T-cell (primary cell): ENCODE data around the gene FCMR. TPM values are rescaled to one million over a fixed set of nuclear protein-coding genes. Genes with fewer than 3 reads are reported as not detected.

Source experiments
- ATAC-seq, 4 experiments: fragments of 200-7000 bp in 3 of 4; fragments of 150-1000 bp in 1 of 4; cut with Tn5 transposase; replicated peaks in 1 of 4; 1 replicate in 3 of 4; 2 replicates in 1 of 4; pipeline ENCODE4 v1.10.0; 2021; ENCODE audit warnings: moderate library complexity in 3 of 4, mild to moderate bottlenecking in 2 of 4, moderate number of reproducible peaks in 1 of 4
- CTCF ChIA-PET, 2 donors: fragments of 300-600 bp; sonication (Branson Sonifier 250); formaldehyde crosslinking; loops; one replicate each; lab custom pipeline; 2022; ENCODE audit warnings: antibody characterized with exemption in 2 of 2; lab: Charles Lee
- POLR2A ChIA-PET, 2 donors: fragments of 300-600 bp; sonication (Branson Sonifier 250); formaldehyde crosslinking; loops; one replicate each; lab custom pipeline; 2022; ENCODE audit warnings: antibody characterized with exemption in 2 of 2; lab: Charles Lee
- DNase-seq, 35 experiments: peaks; one replicate each; pipeline versions ENCODE4 v3.0.0 to v3.0.0-alpha.2; 2013 to 2023
- H3K27ac ChIP-seq: one replicate; pipeline ENCODE4 v1.5.1; 2013; ENCODE audit warnings: low read length
- H3K27me3 ChIP-seq, 2 experiments: replicated peaks in 1 of 2; 1 replicate in 1 of 2; 2 replicates in 1 of 2; pipeline versions ENCODE4 v1.6.1 to v1.7.0; 2013; ENCODE audit warnings: low read length in 1 of 2, mixed read lengths in 1 of 2; ENCODE audit not compliant: control insufficient read depth in 2 of 2, insufficient read depth in 2 of 2; ENCODE audit errors: extremely low read depth in 1 of 2
- H3K36me3 ChIP-seq, 2 donors: 1 replicate in 1 of 2; 2 replicates in 1 of 2; pipeline versions ENCODE4 v1.6.1 to v1.7.0; 2013; ENCODE audit warnings: low read length in 1 of 2; ENCODE audit not compliant: control insufficient read depth in 2 of 2, insufficient read depth in 1 of 2; ENCODE audit errors: extremely low read depth in 1 of 2
- H3K4me1 ChIP-seq, 2 experiments: 1 replicate in 1 of 2; 2 replicates in 1 of 2; pipeline versions ENCODE4 v1.6.1 to v1.7.0; 2013; ENCODE audit warnings: low read length in 2 of 2, mixed read lengths in 1 of 2; ENCODE audit not compliant: insufficient read depth in 2 of 2, control insufficient read depth in 1 of 2; ENCODE audit errors: extremely low read depth in 1 of 2
- H3K4me3 ChIP-seq, 2 donors: 1 replicate in 1 of 2; 2 replicates in 1 of 2; pipeline versions ENCODE4 v1.5.1 to v1.7.0; 2013; ENCODE audit warnings: mild to moderate bottlenecking in 2 of 2, low read length in 1 of 2, moderate library complexity in 1 of 2; ENCODE audit not compliant: control insufficient read depth in 1 of 2; ENCODE audit errors: extremely low read depth in 1 of 2
- H3K9me3 ChIP-seq: 2 replicates; pipeline ENCODE4 v1.7.0; 2013
- H3K27ac Mint-ChIP-seq, 2 donors: one replicate each; pipeline ENCODE4 v1.8.0; 2020 to 2021; ENCODE audit warnings: mild to moderate bottlenecking in 2 of 2, mixed read lengths in 2 of 2
- H3K27me3 Mint-ChIP-seq, 2 donors: one replicate each; pipeline ENCODE4 v1.8.0; 2021 to 2022; ENCODE audit warnings: mixed read lengths in 2 of 2
- H3K36me3 Mint-ChIP-seq: one replicate; pipeline ENCODE4 v1.8.0; 2021; ENCODE audit warnings: mixed read lengths
- H3K4me1 Mint-ChIP-seq, 3 donors: one replicate each; pipeline ENCODE4 v1.8.0; 2020 to 2022; ENCODE audit warnings: mixed read lengths in 3 of 3, mild to moderate bottlenecking in 1 of 3
- H3K4me3 Mint-ChIP-seq, 3 donors: one replicate each; pipeline ENCODE4 v1.8.0; 2020 to 2022; ENCODE audit warnings: mild to moderate bottlenecking in 3 of 3, mixed read lengths in 3 of 3, moderate library complexity in 3 of 3
- H3K9me3 Mint-ChIP-seq, 3 donors: one replicate each; pipeline ENCODE4 v1.8.0; 2020 to 2022; ENCODE audit warnings: mixed read lengths in 3 of 3
- WGBS: methylation state at CpG from one replicate; pipeline ENCODE4 v1.1.5; 2013; ENCODE audit warnings: missing lambda C conversion rate; ENCODE audit not compliant: insufficient coverage; 5-methylcytosine and 5-hydroxymethylcytosine counted together
- total RNA-seq, 35 experiments: library from RNA in 6 of 35; stranded (reverse) in 6 of 35; fragments of 120-200 nt in 1 of 35; gene quantifications; one replicate each; pipeline versions ENCODE4 v1.2.1 to v1.2.4 and lab custom pipeline; 2013 to 2026

The FCMR gene
- total RNA-seq, 5 donors from 2014 or later (not counting 1 experiment from before 2014, with no cell fraction given) = 275 to 576 (median 453) TPM

DNA sequence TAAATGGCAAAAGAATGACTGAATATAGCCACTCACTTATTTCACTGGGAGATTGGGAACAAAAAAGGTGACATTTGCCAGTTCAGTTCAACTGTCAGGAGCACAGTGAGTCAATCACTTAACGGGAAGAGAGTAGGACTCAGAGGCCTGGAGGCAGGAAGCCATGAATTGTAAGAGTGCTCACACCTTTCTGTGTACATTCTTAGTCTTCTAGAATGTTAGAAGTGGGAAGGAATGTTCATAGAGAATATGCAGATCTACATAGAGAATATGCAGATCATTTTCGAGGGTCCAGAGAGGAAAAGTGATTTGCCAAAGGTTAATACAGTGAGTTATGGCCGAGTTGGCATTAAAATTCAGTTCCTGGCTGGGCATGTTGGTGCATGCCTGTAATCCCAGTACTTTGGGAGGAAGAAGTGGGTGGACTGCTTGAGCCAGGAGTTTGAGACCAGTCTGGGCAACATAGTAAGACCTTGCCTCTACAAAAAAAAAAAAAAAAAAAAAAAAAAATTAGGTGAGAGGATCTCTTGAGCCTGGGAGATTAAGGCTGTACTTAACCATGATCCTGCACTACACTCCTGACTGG is 48.0 kb downstream of the FCMR start:
- no peak overlapping the region for H3K4me3 ChIP-seq
- H3K9me3 ChIP-seq = peaks cover 9% of the 10 kb centered on the region
- Mint-ChIP-seq H3K36me3 (peaks cover 24% of the 10 kb centered on the region), H3K27me3 (peaks cover 0 to 2% of the 10 kb centered on the region in 2 donors), H3K4me1 (no peaks in the 10 kb centered on the region), H3K4me3 (no peak overlapping the region), H3K27ac (no peak overlapping the region), H3K9me3 (peaks cover 13 to 33% (median 22%) of the 10 kb centered on the region in 3 donors)
- ATAC-seq (no peak), DNase-seq (no peak)
- ChIA-PET POLR2A (no interaction called here), CTCF (no interaction called here)
- no peaks in the 10 kb centered on the region for H3K36me3 ChIP-seq
- 82% methylated on average over 3 of the region's 3 CpGs for WGBS
- H3K27me3 ChIP-seq = peaks cover 0 to 2% of the 10 kb centered on the region in 2 experiments
- no peaks in the 10 kb centered on the region for H3K4me1 ChIP-seq
- H3K27ac ChIP-seq = no peak overlapping the region

DNA sequence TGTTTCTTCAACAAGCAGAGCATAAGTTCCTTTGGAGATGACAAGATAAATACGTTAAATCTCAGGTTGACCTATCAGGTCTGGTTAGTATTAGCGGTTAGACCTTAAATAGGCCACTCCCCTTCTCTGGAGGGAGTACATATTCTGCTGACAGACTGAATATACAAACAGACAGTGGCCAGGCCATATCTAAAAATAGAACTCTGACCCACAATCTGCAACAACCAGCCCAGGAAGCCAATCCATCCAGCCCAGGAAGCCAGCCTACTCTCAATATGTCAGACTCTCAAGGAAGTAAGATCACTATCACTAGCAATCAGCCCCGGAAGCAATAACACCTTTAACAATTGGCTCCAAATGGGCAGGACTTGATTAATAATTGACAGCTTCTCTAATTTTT is 49.6 kb downstream of the FCMR start:
- ATAC-seq (no peak), DNase-seq (no peak)
- ChIA-PET CTCF (interaction anchor here in 1 of 2 donors (1.3 kb wide), 1 partner anchor 112 kb away, joined by 3 read pairs; no protein-coding TSS in a partner anchor), POLR2A (interaction anchor here in 1 of 2 donors (0.6 kb wide), 1 partner anchor 164 kb away, joined by 3 read pairs; no protein-coding TSS in a partner anchor)
- Histone ChIP-seq H3K27ac (no peak overlapping the region), H3K4me1 (no peaks in the 10 kb centered on the region), H3K4me3 (no peak overlapping the region), H3K27me3 (peaks cover 0 to 2% of the 10 kb centered on the region in 2 experiments), H3K36me3 (no peaks in the 10 kb centered on the region), H3K9me3 (peaks cover 4% of the 10 kb centered on the region)
- Mint-ChIP-seq H3K27me3 (peaks cover 0 to 5% of the 10 kb centered on the region in 2 donors), H3K4me1 (no peaks in the 10 kb centered on the region), H3K36me3 (peaks cover 15% of the 10 kb centered on the region), H3K27ac (no peak overlapping the region), H3K9me3 (peaks cover 8 to 19% (median 11%) of the 10 kb centered on the region in 3 donors), H3K4me3 (no peak overlapping the region)
- WGBS = 80% methylated on average over 1 of the region's 3 CpGs

DNA sequence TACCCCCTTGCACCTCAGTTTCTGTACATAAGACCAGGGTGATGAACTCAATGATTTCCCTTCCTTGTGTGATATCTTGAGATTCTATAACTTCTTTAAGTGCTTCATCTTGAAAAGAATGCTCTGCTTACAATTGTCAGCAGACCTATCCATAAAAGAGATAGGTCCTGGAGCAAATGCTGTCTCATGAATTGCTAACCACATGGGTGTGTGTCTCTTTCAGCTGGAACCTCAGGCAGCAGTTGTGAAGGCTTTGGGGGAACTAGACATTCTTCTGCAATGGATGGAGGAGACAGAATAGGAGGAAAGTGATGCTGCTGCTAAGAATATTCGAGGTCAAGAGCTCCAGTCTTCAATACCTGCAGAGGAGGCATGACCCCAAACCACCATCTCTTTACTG is 53.5 kb downstream of the FCMR start:
- POLR2A ChIA-PET = no interaction called here
- no peak overlapping the region for H3K4me3 ChIP-seq
- H3K27me3 Mint-ChIP-seq = peaks cover 0 to 8% of the 10 kb centered on the region in 2 donors
- H3K36me3 Mint-ChIP-seq = peaks cover 6% of the 10 kb centered on the region
- H3K4me3 Mint-ChIP-seq = no peak overlapping the region
- CTCF ChIA-PET = interaction anchor here (0.6 to 2.7 kb wide), 2 partner anchors 44 to 66 kb away, joined by 3 to 9 read pairs; no protein-coding TSS in a partner anchor
- H3K9me3 Mint-ChIP-seq = peaks cover 0 to 7% (median 5%) of the 10 kb centered on the region in 3 donors
- DNase-seq (no peak), ATAC-seq (no peak)
- no peak overlapping the region for H3K27ac ChIP-seq
- peaks cover 0 to 2% of the 10 kb centered on the region in 2 experiments for H3K27me3 ChIP-seq
- H3K4me1 Mint-ChIP-seq = peaks cover 8 to 11% (median 10%) of the 10 kb centered on the region in 3 donors
- no peaks in the 10 kb centered on the region for H3K36me3 ChIP-seq
- H3K27ac Mint-ChIP-seq = no peak overlapping the region
- peaks cover 0 to 5% of the 10 kb centered on the region in 2 experiments for H3K4me1 ChIP-seq
- WGBS = no CpG with 5 or more reads among the region's 1 CpG
- no peaks in the 10 kb centered on the region for H3K9me3 ChIP-seq

DNA sequence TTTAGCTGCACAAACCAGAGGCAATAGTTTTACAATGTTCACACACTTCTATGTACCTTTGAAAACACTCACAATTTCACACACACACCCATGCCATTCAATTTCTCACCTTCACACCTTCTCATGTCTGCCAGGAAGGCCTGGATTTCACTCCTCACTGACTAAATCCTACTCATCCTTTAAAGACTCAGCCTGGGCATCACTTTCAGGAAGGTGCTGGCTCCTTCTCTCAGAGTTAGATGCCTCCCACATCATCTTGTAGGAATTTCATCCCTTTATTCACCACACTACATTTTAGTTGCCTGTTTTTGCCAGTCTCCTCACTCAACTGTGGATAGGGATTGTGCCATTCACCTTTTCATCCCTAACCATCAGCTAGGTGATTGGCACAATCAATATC is 54.0 kb downstream of the FCMR start:
- H3K4me1 ChIP-seq = peaks cover 0 to 5% of the 10 kb centered on the region in 2 experiments
- no peak overlapping the region for H3K4me3 Mint-ChIP-seq
- ATAC-seq (no peak), DNase-seq (no peak)
- no peak overlapping the region for H3K27ac Mint-ChIP-seq
- H3K27me3 Mint-ChIP-seq = peaks cover 4 to 11% of the 10 kb centered on the region in 2 donors
- ChIA-PET POLR2A (no interaction called here), CTCF (interaction anchor here (0.6 to 1.1 kb wide), 2 partner anchors 66 to 102 kb away, joined by 3 read pairs; no protein-coding TSS in a partner anchor)
- H3K27ac ChIP-seq = no peak overlapping the region
- H3K36me3 ChIP-seq = no peaks in the 10 kb centered on the region
- peaks cover 8 to 11% (median 10%) of the 10 kb centered on the region in 3 donors for H3K4me1 Mint-ChIP-seq
- H3K36me3 Mint-ChIP-seq = peaks cover 6% of the 10 kb centered on the region
- peaks cover 0 to 7% (median 5%) of the 10 kb centered on the region in 3 donors for H3K9me3 Mint-ChIP-seq
- no peaks in the 10 kb centered on the region for H3K9me3 ChIP-seq
- no peak overlapping the region for H3K4me3 ChIP-seq
- H3K27me3 ChIP-seq = peaks cover 0 to 2% of the 10 kb centered on the region in 2 experiments

DNA sequence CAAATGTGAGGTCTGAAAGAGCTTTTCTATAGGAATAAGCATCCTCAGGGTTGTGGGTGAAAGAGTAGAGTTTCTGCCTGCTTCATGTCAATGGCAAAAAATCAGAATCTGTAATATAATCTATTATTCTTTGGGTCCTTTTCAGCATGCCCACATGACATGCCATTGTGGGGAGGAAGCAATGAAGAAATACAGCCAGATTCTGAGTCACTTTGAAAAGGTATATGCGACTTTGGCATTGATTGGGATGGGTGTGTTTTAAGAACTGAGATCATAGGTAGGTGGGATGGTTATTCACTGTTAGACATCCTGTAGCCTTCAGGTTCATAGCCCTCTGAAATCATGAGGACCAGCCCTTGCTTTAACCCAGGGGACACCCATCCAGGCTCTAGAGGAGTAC is 54.5 kb downstream of the FCMR start:
- DNase-seq (no peak), ATAC-seq (no peak)
- H3K27me3 Mint-ChIP-seq = peaks cover 4 to 11% of the 10 kb centered on the region in 2 donors
- peaks cover 0 to 2% of the 10 kb centered on the region in 2 experiments for H3K27me3 ChIP-seq
- no peak overlapping the region for H3K27ac Mint-ChIP-seq
- H3K36me3 ChIP-seq = no peaks in the 10 kb centered on the region
- peaks cover 8 to 11% (median 10%) of the 10 kb centered on the region in 3 donors for H3K4me1 Mint-ChIP-seq
- H3K4me3 Mint-ChIP-seq = no peak overlapping the region
- no peak overlapping the region for H3K4me3 ChIP-seq
- no CpG with 5 or more reads among the region's 1 CpG for WGBS
- H3K9me3 Mint-ChIP-seq = peaks cover 0 to 6% (median 3%) of the 10 kb centered on the region in 3 donors
- ChIA-PET CTCF (interaction anchor here (0.6 to 1.1 kb wide), 5 partner anchors 17 to 153 kb away, joined by 3 to 4 read pairs (median 3); no protein-coding TSS in a partner anchor), POLR2A (interaction anchor here (0.6 kb wide), 3 partner anchors 11 to 236 kb away, joined by 3 to 5 read pairs (median 3); no protein-coding TSS in a partner anchor)
- peaks cover 0 to 5% of the 10 kb centered on the region in 2 experiments for H3K4me1 ChIP-seq
- peaks cover 6% of the 10 kb centered on the region for H3K36me3 Mint-ChIP-seq
- no peak overlapping the region for H3K27ac ChIP-seq
- H3K9me3 ChIP-seq = no peaks in the 10 kb centered on the region

DNA sequence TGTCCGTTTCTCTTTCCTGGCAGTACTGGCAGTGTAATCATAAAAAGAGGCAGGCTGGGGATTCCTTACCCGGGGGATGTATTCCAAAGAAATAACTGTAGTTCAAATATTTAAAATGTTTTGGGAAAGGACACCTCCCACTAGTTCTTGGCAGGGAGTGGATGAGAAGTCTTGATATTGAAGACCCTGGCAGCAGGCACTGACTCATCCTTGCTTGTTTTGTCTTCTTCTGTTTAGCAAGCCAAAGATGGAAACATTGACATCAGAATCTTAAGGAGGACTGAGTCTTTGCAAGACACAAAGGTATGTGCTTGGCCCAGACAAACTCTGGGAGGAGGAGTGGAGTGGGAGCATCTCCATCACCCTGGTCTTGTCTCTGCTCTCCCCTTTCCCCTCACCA is 55.7 kb downstream of the FCMR start:
- Mint-ChIP-seq H3K4me1 (peaks cover 8 to 11% (median 10%) of the 10 kb centered on the region in 3 donors), H3K4me3 (no peak overlapping the region), H3K27ac (no peak overlapping the region), H3K36me3 (peaks cover 3% of the 10 kb centered on the region), H3K9me3 (no peaks in the 10 kb centered on the region), H3K27me3 (peaks cover 4 to 14% of the 10 kb centered on the region in 2 donors)
- DNase-seq (no peak), ATAC-seq (no peak)
- Histone ChIP-seq H3K4me3 (no peak overlapping the region), H3K27me3 (peaks cover 0 to 2% of the 10 kb centered on the region in 2 experiments), H3K36me3 (no peaks in the 10 kb centered on the region), H3K27ac (no peak overlapping the region), H3K4me1 (peaks cover 0 to 5% of the 10 kb centered on the region in 2 experiments), H3K9me3 (no peaks in the 10 kb centered on the region)
- WGBS = no CpG with 5 or more reads among the region's 2 CpGs
- ChIA-PET CTCF (interaction anchor here (1.1 to 2.2 kb wide), 3 partner anchors 46 to 147 kb away, joined by 8 to 16 read pairs (median 9); no protein-coding TSS in a partner anchor), POLR2A (no interaction called here)
